ENCODE results near the gene PTPRN2. TPM values are rescaled to one million over a fixed set of nuclear protein-coding genes. Genes with fewer than 3 reads are reported as not detected.

The PTPRN2 gene
- total RNA-seq, 2 experiments from 2014 or later = 0.46 to 0.51 TPM

DNA sequence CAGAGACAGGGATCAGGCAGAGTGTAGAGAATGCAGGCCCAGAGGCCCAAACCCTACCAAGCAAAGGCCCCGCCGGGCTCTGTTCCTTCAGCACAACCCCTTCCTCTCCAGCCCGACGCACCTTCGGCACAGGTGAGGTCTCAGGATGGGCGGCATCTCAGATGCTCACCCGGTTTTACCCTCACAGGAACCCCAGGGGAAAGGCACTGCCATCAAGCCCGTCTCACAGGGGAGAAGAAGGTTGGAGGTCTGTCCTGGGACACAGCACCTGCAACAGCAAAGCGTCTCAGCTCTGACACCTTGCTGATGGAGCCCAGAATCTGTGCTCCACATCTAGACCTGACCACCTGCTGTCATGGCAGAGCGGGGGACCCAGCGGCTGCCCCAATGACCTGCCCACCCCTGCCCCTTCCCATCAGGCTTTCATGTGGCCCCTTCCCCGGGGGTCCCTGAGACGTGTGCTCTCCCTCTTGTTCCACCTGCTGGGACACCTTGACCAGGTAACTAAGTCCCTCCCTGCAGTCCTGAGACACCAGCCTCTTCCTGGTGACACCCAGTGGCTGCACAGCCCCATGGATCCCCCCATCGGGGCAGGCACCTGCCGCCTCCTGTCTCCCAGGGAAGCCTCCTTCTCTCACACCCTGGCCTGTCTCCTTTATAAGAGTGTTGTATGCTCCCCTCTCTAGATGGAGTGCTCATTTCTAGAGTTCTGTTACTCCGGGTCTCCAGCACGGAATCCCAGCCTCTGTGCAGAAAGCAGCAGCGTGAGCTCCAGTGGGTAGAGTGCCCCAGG is 935.3 kb downstream of the PTPRN2 start:
- no peaks in the 10 kb centered on the region for H3K36me3 Mint-ChIP-seq (ENCODE audit: low read depth)
- H3K27me3 Mint-ChIP-seq = no peaks in the 10 kb centered on the region
- CTCF ChIA-PET = no interaction called here
- H3K4me3 Mint-ChIP-seq = no peak overlapping the region
- H3K4me1 Mint-ChIP-seq = no peaks in the 10 kb centered on the region
- intact Hi-C loops (cut with DNase I, micrococcal nuclease) = no loop called here
- POLR2A ChIA-PET = no interaction called here
- DNase-seq (no peak), ATAC-seq (no peak)
- H3K27ac Mint-ChIP-seq = no peak overlapping the region
- no peaks in the 10 kb centered on the region for H3K9me3 Mint-ChIP-seq (ENCODE audit: low read depth)

DNA sequence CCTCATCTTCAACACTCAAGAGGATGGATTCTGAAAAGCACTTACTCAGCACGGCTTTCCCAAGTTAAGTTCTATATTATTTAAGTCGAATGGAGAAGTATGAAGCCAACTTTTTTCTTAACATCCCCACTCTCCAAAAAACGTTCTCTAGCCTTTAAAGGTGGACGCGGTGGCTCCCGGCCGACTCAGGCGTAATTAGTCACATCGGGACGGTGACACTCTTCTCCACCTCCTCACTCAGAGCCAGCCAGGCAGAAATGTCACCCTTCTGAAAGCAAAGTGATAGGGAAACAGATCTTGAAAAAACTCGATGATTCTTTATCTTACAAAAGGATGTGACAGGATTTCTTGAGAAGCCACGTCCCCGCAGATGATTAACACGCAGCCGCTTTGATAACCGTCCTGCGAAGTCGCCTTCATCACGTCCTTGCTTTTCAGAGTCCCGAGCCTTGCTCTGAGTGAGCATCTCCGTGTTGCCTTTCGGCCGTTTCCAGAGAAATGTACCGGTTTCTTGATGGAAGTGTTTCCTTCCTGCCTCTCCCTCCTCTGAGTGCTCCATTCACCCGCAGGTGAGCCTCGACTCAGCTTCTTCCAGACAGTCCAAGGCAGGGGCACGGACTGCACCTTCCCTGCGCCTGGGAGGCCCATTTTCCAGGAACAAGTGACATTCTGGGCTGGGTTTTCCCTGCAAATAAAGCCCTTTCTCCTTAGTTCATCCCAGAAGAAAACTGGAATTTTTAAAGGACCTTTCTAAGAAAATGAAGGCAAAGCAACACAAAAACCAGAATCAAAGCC is 936.1 kb downstream of the PTPRN2 start:
- no peak for ATAC-seq
- no peak overlapping the region for H3K4me3 Mint-ChIP-seq
- intact Hi-C loops (cut with DNase I, micrococcal nuclease) = no loop called here
- no peak overlapping the region for H3K27ac Mint-ChIP-seq
- no peak for DNase-seq
- H3K9me3 Mint-ChIP-seq (ENCODE audit: low read depth) = no peaks in the 10 kb centered on the region
- H3K4me1 Mint-ChIP-seq = no peaks in the 10 kb centered on the region
- CTCF ChIA-PET = no interaction called here
- H3K36me3 Mint-ChIP-seq (ENCODE audit: low read depth) = no peaks in the 10 kb centered on the region
- POLR2A ChIA-PET = no interaction called here
- H3K27me3 Mint-ChIP-seq = no peaks in the 10 kb centered on the region

DNA sequence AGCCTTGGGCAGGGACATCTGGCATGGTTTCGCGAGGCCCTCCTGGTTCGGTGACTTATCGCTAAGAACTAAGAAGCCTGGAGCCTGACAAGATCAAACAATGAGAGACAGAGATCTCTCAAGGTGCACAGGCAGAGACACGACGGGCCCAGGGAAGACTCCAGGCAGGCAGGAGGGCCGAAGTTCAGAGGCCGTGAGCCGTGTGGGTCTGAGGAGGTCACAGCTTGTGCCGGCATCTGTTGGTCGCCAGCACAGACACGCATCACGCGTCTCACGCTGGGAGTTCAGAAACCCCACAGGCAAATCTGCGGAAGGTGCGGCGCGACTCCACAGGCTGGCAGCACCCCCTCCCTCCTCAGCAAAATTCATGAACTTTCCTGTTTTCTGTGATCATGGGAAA is 936.8 kb downstream of the PTPRN2 start:
- Mint-ChIP-seq H3K4me1 (no peaks in the 10 kb centered on the region), H3K4me3 (no peak overlapping the region), H3K27ac (no peak overlapping the region), H3K9me3 (ENCODE audit: low read depth) (no peaks in the 10 kb centered on the region), H3K36me3 (ENCODE audit: low read depth) (no peaks in the 10 kb centered on the region), H3K27me3 (no peaks in the 10 kb centered on the region)
- ChIA-PET CTCF (no interaction called here), POLR2A (no interaction called here)
- no peak for DNase-seq
- intact Hi-C loops (cut with DNase I, micrococcal nuclease) = no loop called here
- no peak for ATAC-seq

DNA sequence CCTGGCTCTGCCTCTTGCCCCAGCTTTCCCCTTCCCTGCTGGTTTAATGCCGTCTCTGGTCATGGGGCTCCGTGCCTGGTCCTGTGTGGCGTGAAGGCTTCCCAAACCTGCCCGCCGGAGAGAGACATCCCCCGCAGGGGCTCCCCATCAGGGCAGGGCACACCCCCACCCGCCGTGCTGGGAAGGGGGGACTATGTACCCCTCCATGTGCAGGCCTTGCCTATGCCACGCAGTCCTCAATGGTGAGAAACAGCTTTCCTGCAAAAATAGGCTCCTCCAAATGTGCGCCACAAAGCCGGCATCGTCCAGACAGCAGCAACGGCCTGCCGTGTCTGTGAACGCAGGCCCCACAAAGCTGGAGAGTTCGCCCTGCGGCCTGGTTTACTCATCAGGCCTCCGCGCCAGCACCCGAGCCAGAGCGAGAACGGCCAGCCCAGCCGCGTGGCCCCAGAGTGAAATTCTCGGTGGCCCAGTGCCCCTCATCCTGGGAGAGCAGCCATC is 937.4 kb downstream of the PTPRN2 start:
- no peaks in the 10 kb centered on the region for H3K9me3 Mint-ChIP-seq (ENCODE audit: low read depth)
- intact Hi-C loops (cut with DNase I, micrococcal nuclease) = no loop called here
- H3K27ac Mint-ChIP-seq = no peak overlapping the region
- no peak overlapping the region for H3K4me3 Mint-ChIP-seq
- ChIA-PET POLR2A (no interaction called here), CTCF (no interaction called here)
- ATAC-seq = no peak
- H3K36me3 Mint-ChIP-seq (ENCODE audit: low read depth) = no peaks in the 10 kb centered on the region
- DNase-seq = no peak
- H3K4me1 Mint-ChIP-seq = no peaks in the 10 kb centered on the region
- H3K27me3 Mint-ChIP-seq = no peaks in the 10 kb centered on the region

DNA sequence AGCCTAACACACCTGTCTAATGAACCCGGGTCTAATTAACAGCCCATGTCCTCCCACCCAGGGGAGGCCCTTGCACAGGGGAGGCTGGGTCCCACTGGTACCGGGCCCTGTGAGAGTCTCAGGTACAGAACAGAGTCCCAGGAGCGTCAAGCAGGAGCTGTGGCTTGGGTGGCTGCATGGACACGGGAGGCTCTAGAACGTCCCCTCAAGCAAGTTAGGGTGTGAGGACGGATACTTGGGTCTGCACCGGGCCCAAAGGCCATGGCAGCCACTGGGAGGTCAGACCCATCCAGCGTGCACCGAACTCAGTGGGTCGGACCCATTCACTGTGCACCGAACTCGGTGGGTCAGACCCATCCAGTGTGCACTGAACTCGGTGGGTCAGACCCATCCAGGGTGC is 941.1 kb downstream of the PTPRN2 start:
- Mint-ChIP-seq H3K27me3 (peaks cover 2% of the 10 kb centered on the region), H3K9me3 (ENCODE audit: low read depth) (no peaks in the 10 kb centered on the region), H3K4me1 (no peaks in the 10 kb centered on the region), H3K27ac (no peak overlapping the region), H3K36me3 (ENCODE audit: low read depth) (peaks cover 3% of the 10 kb centered on the region), H3K4me3 (no peak overlapping the region)
- CTCF ChIA-PET = no interaction called here
- intact Hi-C loops (cut with DNase I, micrococcal nuclease) = no loop called here
- no peak for DNase-seq
- POLR2A ChIA-PET = no interaction called here
- no peak for ATAC-seq

DNA sequence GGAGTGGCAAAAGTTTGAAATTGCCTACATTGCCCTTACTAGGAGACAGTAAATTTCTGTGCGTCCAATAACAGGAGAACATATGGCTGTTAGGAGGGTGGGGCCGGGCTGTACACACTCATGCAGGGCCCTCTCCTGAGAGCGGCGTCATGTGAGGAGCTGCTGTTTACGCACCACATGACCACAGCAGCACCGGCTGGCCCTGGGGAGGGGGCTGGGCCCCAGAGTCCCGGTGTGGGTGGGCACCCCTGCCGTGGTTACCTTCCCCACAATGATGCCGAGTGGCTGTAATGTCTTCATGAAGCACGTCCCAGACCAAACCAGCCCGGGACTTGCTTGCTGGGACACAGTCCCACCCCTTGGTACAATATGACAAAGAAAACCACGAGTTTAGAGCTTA is 942.1 kb downstream of the PTPRN2 start:
- Mint-ChIP-seq H3K27me3 (peaks cover 2% of the 10 kb centered on the region), H3K36me3 (ENCODE audit: low read depth) (peaks cover 3% of the 10 kb centered on the region), H3K27ac (no peak overlapping the region), H3K4me1 (no peaks in the 10 kb centered on the region), H3K9me3 (ENCODE audit: low read depth) (peaks cover 6% of the 10 kb centered on the region), H3K4me3 (no peak overlapping the region)
- ChIA-PET CTCF (interaction anchor here (0.6 kb wide), 2 partner anchors 10 to 234 kb away, joined by 3 read pairs; no protein-coding TSS in a partner anchor), POLR2A (no interaction called here)
- DNase-seq (no peak), ATAC-seq (no peak)
- intact Hi-C loops (cut with DNase I, micrococcal nuclease) = no loop called here

DNA sequence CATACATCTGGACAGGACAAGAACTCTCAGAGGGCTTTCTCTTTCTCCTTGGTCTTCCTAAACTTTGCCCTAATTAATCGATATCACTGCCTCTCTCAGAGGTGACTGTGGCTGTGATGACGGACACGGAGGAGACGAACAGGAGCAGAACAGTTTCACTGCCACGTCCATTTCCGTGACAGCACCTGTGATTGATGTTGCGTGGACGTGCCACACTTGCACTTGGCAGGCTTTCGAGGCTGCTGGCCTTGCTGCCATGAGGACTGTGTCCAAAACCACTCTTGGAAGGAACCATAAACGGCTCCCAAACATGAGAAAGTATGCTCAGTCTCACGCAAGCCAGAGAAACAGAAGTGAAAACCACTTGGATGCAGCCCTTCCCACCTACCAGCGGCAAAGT is 942.7 kb downstream of the PTPRN2 start:
- ATAC-seq = no peak
- intact Hi-C loops (cut with DNase I, micrococcal nuclease) = no loop called here
- peaks cover 4% of the 10 kb centered on the region for H3K27me3 Mint-ChIP-seq
- no peak overlapping the region for H3K4me3 Mint-ChIP-seq
- ChIA-PET CTCF (interaction anchor here (0.6 kb wide), 1 partner anchor 9 kb away, joined by 3 read pairs; no protein-coding TSS in a partner anchor), POLR2A (no interaction called here)
- peaks cover 9% of the 10 kb centered on the region for H3K9me3 Mint-ChIP-seq (ENCODE audit: low read depth)
- H3K27ac Mint-ChIP-seq = no peak overlapping the region
- H3K36me3 Mint-ChIP-seq (ENCODE audit: low read depth) = peaks cover 6% of the 10 kb centered on the region
- no peaks in the 10 kb centered on the region for H3K4me1 Mint-ChIP-seq
- no peak for DNase-seq

DNA sequence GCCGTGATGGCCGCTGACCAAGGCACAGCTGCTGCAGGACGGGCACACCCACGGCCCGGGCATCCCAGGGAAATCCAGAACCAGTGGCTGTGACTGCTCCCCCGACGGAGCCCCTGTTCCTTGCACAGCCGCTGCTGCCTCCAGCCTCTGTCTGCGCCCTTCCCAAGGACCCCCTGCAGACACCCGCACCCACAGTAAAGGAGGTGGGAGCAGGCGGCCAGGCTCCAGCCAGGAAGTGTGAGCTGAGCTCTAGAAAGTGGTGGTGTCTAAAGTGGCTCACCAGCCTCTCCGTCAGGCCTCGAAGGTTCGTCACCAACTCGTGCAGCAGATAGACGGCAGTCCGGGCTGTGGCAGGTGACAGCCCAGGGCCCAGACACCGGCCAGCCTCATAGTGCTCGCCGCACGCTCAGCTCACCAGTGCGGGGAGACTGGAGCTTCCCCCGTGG is 944.1 kb downstream of the PTPRN2 start:
- Mint-ChIP-seq H3K9me3 (ENCODE audit: low read depth) (peaks cover 13% of the 10 kb centered on the region), H3K4me1 (no peaks in the 10 kb centered on the region), H3K36me3 (ENCODE audit: low read depth) (peaks cover 8% of the 10 kb centered on the region), H3K27ac (no peak overlapping the region), H3K27me3 (peaks cover 4% of the 10 kb centered on the region), H3K4me3 (no peak overlapping the region)
- CTCF ChIA-PET = no interaction called here
- ATAC-seq = no peak
- POLR2A ChIA-PET = no interaction called here
- intact Hi-C loops (cut with DNase I, micrococcal nuclease) = no loop called here
- DNase-seq = no peak

DNA sequence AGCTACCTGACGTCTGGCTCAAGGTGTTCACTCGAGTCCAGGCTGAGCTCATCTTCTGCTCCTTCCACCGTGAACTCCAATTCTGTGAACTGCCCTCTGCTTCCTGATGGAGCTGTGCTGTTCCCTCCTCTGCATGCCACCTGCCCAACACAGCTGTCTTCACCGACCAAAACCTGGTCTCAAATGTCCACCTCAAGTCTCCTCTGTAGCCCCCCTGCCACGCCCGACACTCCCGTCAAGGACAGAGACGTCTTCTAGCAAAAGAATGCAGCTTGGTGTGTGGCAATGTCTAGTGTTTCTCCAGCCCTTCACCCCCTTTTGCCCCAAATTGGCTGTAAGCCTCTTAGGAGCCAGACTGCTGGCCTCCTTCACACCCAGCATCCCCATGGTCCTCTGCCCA is 945.8 kb downstream of the PTPRN2 start:
- DNase-seq (no peak), ATAC-seq (no peak)
- ChIA-PET CTCF (no interaction called here), POLR2A (no interaction called here)
- no peak overlapping the region for H3K27ac Mint-ChIP-seq
- H3K4me1 Mint-ChIP-seq = no peaks in the 10 kb centered on the region
- H3K36me3 Mint-ChIP-seq (ENCODE audit: low read depth) = peaks cover 8% of the 10 kb centered on the region
- intact Hi-C loops (cut with DNase I, micrococcal nuclease) = no loop called here
- H3K9me3 Mint-ChIP-seq (ENCODE audit: low read depth) = peaks cover 13% of the 10 kb centered on the region
- H3K4me3 Mint-ChIP-seq = no peak overlapping the region
- peaks cover 4% of the 10 kb centered on the region for H3K27me3 Mint-ChIP-seq

DNA sequence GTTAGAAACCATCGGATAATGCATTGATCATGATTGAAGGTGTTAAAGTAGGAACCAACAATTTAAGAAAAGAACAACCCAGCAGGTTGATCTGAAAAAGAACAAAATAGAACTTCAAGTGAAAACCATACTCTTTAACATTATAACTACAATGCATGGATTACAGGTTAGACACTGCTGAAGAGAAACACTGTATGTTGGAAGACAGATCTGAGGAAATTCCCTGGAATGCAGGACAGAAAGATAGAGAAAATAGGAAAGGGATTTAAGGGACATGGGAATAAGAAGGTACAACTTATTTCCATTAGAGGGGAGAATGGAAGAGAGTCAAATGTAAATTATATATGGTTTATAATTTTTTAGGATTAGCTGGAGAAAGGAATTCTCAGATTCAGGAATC is 947.5 kb downstream of the PTPRN2 start:
- H3K4me1 Mint-ChIP-seq = no peaks in the 10 kb centered on the region
- ChIA-PET CTCF (interaction anchor here (0.9 kb wide), 1 partner anchor 64 kb away, joined by 3 read pairs; no protein-coding TSS in a partner anchor), POLR2A (no interaction called here)
- H3K27ac Mint-ChIP-seq = no peak overlapping the region
- intact Hi-C loops (cut with DNase I, micrococcal nuclease) = no loop called here
- peaks cover 4% of the 10 kb centered on the region for H3K27me3 Mint-ChIP-seq
- H3K36me3 Mint-ChIP-seq (ENCODE audit: low read depth) = peaks cover 8% of the 10 kb centered on the region
- DNase-seq (no peak), ATAC-seq (no peak)
- H3K4me3 Mint-ChIP-seq = no peak overlapping the region
- H3K9me3 Mint-ChIP-seq (ENCODE audit: low read depth) = peaks cover 13% of the 10 kb centered on the region

DNA sequence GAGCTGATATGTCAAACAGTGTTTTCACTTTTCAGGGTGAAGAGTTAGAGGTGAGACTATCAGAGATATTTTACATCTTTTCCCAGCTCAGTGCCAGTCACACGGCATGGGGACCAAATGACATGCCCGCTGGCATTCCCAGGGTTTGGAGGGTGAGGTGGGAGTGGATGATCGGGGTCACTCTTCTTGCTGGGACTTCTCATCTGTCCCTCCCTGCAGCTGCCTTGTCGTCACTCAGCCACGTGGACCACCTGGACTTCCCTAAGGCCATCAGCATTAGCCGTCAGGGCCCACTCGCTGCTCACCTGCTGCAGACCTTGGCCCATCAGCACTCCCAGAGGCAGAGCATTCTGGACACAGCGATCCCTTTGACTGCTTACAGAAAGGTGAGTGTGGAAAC is 949.1 kb downstream of the PTPRN2 start:
- Mint-ChIP-seq H3K4me1 (no peaks in the 10 kb centered on the region), H3K36me3 (ENCODE audit: low read depth) (peaks cover 8% of the 10 kb centered on the region), H3K4me3 (no peak overlapping the region), H3K27me3 (peaks cover 7% of the 10 kb centered on the region), H3K9me3 (ENCODE audit: low read depth) (peaks cover 13% of the 10 kb centered on the region), H3K27ac (no peak overlapping the region)
- CTCF ChIA-PET = no interaction called here
- ATAC-seq (no peak), DNase-seq (no peak)
- POLR2A ChIA-PET = no interaction called here
- intact Hi-C loops (cut with DNase I, micrococcal nuclease) = no loop called here
